ENCODE data around the gene WDR45.
"Not testable (repeated sequence)": the region's sequence is repeated elsewhere in the genome, so short reads cannot be mapped to it uniquely, and the experiment has no call there.

Gene WDR45

GRCh38 chrX:49079489-49080428, at the start of gene WDR45:
Gene WDR45, minus strand, starts transcription at chrX:49079887. Its CDS starts 1,792 bp downstream, at chrX:49078095.
- DNase-seq (ENCODE audit: low read depth in 1 of 2, low spot score in 1 of 2), result peak; percentile 44 to 51

DNA sequence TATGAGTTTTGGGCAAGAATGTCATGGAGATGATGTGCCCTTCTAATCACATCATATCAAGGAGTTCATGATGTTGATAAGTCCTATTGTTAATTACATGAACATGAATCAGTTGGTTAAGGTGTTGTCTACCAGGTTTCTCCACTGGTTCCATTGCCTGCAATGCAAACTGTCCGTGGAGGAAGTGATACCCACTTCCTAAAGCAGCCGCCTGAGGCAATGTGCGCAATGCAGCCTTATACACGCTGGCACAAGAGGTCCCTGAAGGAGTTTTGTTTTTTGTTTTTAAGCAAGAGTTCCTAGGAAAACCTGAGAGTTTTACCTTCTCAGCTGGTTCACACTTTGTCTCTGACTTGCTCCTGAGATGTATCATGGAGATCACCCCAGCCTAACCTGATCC, 49.7 kb upstream of the WDR45 start:
- DNase-seq (ENCODE audit: low read depth in 1 of 2, low spot score in 1 of 2), result no peak

- not testable (repeated sequence) for DNase-seq (ENCODE audit: low read depth in 1 of 2, low spot score in 1 of 2)
Observed at GRCh38 chrX:49127742-49128258, 48.1 kb upstream of the WDR45 start.

- DNase-seq (ENCODE audit: low read depth in 1 of 2, low spot score in 1 of 2), result no peak
Observed at GRCh38 chrX:49122499-49122898, 42.8 kb upstream of the WDR45 start.

GRCh38 chrX:49120091-49120490, 40.4 kb upstream of the WDR45 start:
- no peak for DNase-seq (ENCODE audit: low read depth in 1 of 2, low spot score in 1 of 2)

DNA sequence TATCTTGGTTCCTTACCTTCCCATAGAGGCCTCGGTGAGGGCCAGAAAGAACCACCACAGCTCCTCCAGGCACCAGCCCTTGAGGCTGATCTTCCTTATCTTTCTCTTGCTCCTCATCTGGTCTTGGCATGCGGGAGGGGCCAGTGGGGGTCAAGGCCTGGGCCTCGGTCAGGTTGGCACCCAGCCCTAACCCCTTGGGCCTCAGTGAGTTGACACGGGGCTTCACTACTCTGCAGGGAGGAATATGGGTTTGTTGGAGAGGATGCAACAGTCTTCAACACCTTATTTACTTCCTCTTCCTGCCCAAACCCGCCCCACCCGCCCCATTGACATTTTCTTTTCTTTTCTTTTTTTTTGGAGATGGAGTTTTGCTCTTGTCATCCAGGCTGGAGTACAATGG, 37.9 kb upstream of the WDR45 start:
- DNase-seq (ENCODE audit: low read depth in 1 of 2, low spot score in 1 of 2), result no peak

GRCh38 chrX:49116716-49117115, 37.0 kb upstream of the WDR45 start:
- DNase-seq (ENCODE audit: low read depth in 1 of 2, low spot score in 1 of 2), result no peak

DNA sequence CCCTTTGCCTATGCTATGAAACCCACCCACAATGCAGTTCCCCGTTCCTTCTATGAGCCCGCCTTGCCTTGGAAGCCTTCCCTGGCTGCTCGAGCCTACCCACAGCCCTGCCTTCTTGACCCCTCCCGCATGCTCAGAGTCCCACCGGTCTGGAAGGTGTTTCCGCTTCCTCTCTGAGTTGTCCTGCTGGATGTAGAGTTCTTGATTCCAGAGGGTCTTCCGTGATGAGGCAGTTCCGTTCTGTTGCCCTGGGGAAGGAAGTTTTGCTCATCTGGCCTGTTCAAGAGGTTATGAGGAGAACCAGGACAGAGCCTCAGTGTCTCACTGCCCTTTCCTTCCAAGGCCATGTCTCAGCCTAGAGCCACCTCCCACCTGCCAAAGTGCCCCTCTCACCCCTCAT, 36.4 kb upstream of the WDR45 start:
- DNase-seq (ENCODE audit: low read depth in 1 of 2, low spot score in 1 of 2), result no peak

DNA sequence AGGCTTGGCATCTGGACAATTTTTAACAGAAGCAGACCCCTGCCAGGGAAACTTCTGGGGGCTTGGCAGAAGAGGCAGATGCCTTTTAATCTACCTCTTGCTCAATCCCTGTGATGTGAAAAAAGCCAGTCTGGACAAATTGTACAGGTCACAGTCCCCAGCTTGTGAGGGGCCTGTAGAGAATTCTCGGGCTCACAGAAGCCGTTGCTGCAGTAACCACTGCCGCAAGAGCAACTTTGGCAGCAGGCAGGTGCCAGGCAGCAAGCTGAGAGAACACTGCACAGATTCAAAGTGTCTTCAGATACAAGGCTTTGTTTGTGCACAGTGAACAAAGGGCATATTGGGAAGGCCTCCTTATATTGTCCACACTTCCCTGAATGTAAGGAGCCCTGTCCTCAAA, 32.1 kb upstream of the WDR45 start:
- DNase-seq (ENCODE audit: low read depth in 1 of 2, low spot score in 1 of 2), result no peak

DNA sequence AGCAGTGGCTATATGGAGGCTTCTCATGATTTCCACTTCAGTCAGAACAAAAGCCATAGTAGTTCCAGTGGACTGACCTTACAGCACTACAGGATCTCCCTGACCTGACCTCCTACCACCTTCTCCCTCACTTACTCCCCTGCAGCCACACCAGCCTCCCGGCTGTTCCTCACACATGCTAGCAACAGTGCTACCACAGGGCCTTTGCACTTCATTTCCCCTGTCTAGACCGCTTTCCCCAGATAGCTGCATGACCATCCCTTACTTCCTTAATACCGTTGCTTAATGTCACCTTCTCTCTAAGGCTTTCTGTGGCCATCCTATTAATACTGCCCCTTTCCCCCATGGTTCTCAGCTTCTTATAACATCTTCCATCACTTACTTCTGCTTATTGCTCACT, 30.7 kb upstream of the WDR45 start:
- DNase-seq (ENCODE audit: low read depth in 1 of 2, low spot score in 1 of 2), result no peak

- DNase-seq (ENCODE audit: low read depth in 1 of 2, low spot score in 1 of 2), result no peak
Observed at GRCh38 chrX:49108641-49109040, 29.0 kb upstream of the WDR45 start.

- no peak for DNase-seq (ENCODE audit: low read depth in 1 of 2, low spot score in 1 of 2)
Observed at GRCh38 chrX:49106930-49107329, 27.2 kb upstream of the WDR45 start.

DNA sequence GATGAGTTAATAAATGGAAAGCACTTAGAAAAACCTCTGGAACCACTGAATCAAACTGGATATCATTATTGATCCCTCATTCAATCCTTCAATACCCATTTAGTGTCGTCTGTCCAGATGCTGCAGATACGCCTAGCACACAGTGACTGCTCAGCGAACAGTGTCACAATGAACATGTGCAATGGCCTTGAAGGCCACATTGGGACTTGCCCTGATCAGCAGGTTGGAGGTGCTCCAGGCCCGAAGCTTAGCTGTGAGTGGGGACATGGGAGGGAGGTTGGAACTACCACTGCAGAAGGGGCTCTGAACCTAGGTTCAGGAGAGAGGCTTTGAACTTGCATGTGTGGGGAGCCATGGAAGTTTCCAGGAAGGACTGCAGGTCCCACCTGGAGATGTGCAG, 26.6 kb upstream of the WDR45 start:
- DNase-seq (ENCODE audit: low read depth in 1 of 2, low spot score in 1 of 2), result no peak

DNA sequence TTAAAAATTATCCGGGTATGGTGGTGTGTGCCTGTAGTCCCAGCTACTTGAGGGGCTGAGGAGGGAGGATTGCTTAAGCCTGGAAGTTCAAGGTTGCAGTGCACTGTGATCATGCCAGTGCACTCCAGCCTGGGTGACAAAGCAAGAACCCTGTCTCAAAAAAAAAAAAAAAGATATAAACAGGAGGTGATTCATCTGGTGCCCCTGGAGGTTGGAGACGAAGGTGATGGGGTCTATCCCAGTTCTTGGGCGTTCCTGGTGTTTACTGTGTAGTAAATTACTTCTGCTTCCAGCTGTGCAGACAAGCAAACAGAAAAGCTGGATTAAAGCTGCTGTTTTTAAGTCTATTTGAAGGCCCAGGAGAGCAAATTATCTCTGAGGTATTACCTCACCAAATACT, 23.9 kb upstream of the WDR45 start:
- DNase-seq (ENCODE audit: low read depth in 1 of 2, low spot score in 1 of 2), result no peak

DNA sequence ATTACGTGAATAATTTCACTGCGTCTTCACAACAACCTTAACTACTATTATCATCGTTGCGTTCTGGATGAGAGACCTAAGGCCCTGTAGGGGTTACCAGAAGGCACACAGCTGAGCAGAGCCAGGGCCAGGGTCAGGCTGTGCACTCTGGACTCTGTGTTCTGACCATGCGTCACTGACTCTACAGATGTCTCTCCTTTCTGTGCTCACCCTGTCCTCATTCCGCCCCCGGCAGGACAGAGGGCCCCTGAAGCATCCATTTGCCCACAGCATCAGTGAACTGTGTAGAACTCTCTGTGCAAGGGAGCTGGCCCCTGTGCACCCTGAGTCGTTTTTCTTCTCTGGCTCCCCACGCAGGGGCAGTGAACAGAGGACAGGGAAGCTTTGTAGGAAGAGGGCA, 22.5 kb upstream of the WDR45 start:
- DNase-seq (ENCODE audit: low read depth in 1 of 2, low spot score in 1 of 2), result no peak

DNA sequence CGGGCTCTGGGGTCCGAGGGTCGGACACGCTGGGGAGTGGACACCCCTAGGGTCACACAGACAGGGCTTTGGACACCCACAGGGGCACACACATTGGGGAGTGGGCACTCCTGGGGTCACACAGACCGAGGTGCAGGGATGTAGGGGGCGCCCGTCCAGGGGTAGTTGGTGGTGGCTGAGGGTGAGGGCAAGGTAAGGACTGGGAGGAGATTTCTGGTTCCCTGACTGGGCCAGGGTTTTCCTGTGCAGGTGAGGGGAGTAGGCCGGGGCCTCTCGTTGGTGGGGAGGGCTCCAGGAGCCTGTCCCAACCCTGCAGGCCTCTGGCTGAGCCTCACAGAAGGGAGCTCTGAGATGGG, 21.9 kb upstream of the WDR45 start:
- DNase-seq (ENCODE audit: low read depth in 1 of 2, low spot score in 1 of 2), result no peak

DNA sequence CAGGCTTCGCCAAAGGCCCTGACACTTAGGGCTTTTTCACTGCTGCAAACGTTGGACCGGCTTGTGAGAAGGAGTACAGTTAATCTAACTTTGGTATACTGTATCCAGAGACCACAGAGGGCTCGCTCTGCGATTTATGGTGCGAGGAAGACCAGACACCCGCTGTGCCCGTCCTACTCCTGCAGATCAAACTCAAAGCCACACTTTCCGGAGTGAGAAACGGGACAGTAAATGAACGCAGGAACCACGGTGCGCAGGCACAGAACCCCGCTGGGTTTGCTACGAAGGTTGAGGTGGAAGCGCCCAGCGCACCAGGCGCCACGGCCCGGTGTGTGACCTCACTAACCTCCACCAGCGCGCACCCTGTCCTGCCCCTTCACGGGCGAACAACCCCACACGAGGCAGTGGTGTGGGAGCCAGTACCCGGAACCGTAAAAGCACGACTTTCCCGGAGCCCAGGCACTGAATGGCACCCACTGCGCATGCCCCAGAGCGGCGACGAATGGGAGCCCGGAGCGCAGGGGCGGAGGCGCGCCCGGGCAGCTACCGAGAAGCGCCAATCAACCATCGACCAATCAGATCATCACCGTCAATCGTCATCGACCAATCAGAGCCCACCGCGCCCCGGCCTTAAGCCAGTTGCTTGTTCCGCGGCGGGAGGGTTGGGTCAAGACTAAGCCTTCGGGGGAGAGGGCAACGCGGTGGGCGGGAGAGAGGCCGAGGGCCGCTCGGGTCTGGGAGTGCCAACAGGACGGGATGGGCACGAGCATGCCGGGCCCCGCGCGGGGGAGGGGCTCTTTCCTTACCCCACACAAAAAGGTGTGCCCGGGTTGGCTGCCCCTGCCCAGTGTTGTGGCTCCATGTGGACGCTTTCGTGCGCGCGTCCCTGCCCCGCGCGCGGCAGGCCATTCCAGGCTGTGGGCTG, 21.3 kb upstream of the WDR45 start:
- DNase-seq (ENCODE audit: low read depth in 1 of 2, low spot score in 1 of 2), result peak; percentile 76 to 79

DNA sequence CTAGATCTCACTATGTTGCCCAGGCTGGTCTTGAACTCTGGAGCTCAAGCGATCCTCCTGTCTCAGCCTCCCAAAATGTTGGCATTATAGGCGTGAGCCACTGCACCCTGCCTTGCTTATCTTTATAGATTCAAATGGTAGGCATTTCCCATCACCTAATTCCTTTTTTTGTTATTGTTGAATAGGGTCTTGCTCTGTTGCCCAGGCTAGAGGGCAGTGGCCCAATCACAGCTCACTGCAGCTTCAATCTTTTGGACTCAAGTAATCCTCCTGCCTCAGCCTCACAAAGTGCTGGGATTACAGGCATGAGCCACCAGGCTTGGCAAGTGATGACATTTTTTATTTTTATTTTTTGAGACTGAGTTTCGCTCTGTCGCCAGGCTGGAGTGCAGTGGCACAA, 16.7 kb upstream of the WDR45 start:
- no peak for DNase-seq (ENCODE audit: low read depth in 1 of 2, low spot score in 1 of 2)

GRCh38 chrX:49089553-49089952, 9.9 kb upstream of the WDR45 start:
- no peak for DNase-seq (ENCODE audit: low read depth in 1 of 2, low spot score in 1 of 2)

GRCh38 chrX:49082271-49082871, 2.7 kb upstream of the WDR45 start:
- no peak for DNase-seq (ENCODE audit: low read depth in 1 of 2, low spot score in 1 of 2)

GRCh38 chrX:49077941-49078340, 1.7 kb downstream of the WDR45 start:
- no peak for DNase-seq (ENCODE audit: low read depth in 1 of 2, low spot score in 1 of 2)
